Activated CD8-positive, alpha-beta memory T cell treated with anti-CD3 and anti-CD28 coated beads for 4 hours (primary cell): ENCODE measurements around the gene NSF.

Experiments used
- DNase-seq, 2 donors: peaks; one replicate each; pipeline ENCODE4 v3.0.0-alpha.2; 2020; ENCODE audit warnings: low read depth in 2 of 2

The NSF gene

DNA sequence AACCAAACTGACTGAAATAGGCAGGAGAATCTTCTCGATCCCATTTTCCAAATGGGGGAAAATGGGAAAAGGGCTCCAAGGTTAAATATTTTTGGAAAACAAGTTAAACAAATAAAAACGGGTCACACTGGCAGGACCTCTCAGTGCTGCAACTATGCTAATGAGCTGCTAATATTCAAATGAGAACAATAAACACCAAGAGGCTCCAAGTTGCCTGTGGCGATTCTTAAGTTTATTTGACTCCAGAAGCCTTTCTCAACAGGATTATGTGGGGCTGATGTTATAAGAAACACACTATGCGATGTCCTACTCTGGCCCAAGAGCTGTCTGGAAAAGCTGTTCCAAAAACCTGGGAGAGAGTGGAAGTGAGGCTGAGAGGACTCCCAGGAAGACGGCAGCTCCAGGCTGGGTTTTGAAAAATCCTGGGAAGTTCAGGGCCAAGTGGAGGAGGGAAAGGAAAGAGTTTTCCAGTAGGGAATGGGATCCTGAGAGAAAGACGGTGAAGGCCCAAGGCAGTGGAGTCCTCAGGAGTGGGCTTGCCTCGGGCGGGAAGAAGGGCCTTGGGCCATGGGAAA, 206.6 kb downstream of the NSF start:
- no peak for DNase-seq

DNA sequence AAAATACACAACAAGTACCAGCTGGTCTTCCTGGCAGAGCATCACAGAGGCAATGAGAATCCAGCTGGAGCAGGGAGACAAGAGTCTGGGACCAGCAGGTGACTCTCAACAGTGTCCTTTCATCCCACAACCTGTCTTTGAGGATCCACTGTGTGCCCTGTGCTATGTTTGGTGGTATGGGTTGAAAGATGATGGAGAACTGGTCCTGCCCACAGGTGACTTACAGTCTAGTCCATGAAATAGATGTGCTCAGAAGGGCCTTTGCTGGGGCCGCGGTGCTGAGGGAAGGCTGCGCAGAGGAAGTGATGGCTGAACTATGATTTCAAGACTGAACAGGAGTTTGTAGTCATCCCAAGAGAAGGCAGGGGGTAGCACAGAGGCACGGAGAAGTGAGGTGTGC, 210.1 kb downstream of the NSF start:
- DNase-seq: no peak

DNA sequence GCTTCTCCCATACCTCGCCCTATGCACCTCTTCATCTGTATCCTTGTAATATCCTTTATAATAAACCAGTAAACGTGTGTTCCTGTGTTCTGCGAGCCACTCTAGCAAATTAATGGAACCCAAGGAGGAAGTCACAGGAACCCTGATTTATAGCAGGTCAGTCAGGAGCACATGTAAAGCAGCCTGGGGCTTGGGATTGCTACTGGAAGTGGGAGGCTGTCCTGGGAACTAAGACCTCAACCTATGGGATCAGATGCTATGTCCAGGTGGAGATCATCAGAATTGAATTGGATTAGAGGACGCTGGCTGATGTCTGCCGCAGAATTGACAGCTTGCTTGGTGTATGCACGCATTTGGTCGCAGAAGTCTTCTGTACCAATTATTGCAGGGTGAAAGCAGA, 212.3 kb downstream of the NSF start:
- no peak for DNase-seq

DNA sequence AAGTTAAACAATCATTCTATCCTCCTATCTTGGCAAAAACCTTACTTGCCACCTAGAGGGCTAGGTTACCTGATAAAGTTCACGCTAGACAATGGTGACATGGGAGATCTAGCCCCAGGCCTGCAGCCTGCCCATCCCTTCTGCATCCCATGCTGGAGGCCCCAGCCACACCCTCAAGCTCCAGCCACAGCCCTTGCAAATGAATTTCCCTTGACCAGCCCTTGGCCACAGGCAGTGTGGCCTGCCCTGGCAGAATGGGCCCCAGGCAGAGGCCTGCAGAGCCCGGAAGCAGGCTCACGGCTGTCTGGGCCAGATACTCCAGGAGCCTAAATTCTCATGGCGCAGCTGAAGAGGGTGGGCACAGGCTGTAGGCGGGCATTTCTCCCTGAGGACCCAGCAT, 213.1 kb downstream of the NSF start:
- DNase-seq: no peak

DNA sequence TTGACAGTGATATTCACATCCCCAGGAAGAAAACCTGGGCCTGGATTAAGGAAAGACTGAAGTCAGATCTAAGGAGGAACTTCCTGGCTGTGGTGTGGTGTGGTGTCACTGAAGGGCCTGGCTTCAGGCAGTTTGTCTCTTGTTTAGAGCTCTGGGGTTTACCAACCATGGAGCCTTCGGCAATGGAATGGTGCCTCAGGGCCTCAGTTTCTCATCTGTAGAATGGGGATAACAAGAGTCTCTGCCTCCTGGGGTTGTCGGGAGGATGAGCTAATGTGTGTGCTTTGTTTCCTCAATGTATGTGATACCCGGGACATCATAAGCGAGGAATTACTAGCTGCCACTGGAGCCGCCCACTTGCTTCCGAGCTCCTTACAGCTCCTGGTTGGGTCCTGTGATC, 215.3 kb downstream of the NSF start:
- DNase-seq: no peak
